ENCODE data around the gene LZTR1.
"Not testable (repeated sequence)": the region's sequence is repeated elsewhere in the genome, so short reads cannot be mapped to it uniquely, and the experiment has no call there.

LZTR1 gene

GRCh38 chr22:20964799-20965103 is 17.3 kb upstream of the LZTR1 start:
- no peak overlapping the region for H3K27ac ChIP-seq
- DNase-seq (ENCODE audit: low read depth, low spot score) = no peak

DNA sequence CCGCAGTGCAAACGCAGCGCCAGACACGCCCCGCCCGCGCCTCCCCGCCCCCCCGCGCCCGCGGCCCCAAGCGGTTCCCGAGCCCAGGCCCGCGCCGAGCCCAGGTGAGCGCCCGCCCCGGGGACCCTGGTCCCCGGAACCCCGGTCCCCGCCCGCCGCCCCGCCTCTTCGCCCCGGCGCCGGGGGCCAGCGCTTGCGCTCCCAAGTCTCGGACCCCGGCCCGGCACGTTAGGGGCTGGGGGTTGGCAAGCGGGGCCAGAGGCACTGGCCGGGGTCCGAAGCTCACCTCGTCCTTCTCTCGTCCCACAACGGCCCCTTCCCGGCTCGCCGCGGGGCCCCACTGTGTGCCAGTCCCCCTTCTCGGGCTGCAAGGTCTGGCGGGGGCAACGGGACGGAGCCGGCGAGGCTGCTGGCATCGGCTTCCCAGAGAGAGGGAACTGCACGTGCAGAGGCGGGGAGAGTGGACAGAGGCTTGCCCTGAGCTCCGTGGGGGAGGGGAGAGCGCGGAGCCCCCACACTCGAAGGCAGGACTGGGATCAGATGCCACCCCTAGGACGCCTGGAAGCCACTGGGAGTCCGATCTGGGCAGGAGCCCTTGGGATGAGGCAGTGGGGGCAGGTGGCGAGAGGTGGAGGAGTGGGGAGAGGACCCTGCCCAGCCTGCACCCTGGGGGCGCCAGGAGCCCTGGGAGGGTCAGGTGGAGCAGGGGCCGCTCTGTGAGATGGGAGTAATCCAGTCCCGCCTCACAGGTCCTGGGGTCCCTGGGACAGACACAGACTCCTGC is 16.8 kb upstream of the LZTR1 start:
- H3K27ac ChIP-seq = no peak overlapping the region
- no peak for DNase-seq (ENCODE audit: low read depth, low spot score)

DNA sequence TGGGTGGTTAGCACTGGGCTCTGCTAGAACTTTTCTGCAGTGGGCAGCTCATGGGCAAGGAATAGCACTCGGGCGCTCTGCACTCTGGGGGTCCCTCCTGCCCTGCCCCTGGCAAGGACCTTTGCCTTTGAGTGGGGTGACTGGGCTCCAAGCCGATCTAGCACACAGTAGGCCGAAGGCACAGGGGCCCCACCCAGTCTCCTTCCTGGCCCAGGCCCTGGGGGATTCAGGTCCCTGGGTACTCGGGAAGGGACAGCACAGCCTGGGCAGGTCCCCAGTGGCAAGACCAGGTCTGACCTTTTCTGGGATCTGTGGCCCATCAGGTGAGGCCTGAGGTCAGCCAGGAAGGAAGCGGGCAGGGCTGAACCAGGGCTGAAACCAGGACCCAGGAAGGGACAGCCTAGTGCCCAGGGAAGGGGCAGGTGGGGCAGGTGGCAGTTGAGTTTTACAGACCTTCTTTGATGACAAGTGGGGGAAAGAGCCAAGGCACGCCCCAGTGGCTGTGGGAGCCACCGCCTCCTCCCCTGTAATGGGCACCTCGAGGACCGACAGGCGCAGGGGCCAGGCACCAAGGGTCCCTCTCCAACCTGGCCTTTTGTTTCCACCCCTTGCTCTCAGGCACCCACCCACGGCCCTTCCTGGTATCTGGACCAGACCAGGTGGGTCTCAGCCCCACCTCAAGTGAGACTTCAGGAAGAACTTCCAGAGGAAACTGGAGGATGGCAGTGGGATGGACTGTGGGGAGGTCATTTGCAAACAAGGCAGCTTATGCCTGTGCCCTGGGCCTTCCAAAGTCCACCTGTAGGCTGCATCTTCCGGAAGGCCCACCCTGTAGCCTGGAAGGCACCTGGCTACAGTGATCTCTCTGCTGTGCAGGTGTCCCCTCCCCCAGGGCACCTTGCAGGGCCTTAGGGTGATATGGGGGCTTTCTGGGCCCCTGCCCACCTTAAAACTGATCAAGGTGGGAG is 15.9 kb upstream of the LZTR1 start:
- no peak for DNase-seq (ENCODE audit: low read depth, low spot score)
- no peak overlapping the region for H3K27ac ChIP-seq

DNA sequence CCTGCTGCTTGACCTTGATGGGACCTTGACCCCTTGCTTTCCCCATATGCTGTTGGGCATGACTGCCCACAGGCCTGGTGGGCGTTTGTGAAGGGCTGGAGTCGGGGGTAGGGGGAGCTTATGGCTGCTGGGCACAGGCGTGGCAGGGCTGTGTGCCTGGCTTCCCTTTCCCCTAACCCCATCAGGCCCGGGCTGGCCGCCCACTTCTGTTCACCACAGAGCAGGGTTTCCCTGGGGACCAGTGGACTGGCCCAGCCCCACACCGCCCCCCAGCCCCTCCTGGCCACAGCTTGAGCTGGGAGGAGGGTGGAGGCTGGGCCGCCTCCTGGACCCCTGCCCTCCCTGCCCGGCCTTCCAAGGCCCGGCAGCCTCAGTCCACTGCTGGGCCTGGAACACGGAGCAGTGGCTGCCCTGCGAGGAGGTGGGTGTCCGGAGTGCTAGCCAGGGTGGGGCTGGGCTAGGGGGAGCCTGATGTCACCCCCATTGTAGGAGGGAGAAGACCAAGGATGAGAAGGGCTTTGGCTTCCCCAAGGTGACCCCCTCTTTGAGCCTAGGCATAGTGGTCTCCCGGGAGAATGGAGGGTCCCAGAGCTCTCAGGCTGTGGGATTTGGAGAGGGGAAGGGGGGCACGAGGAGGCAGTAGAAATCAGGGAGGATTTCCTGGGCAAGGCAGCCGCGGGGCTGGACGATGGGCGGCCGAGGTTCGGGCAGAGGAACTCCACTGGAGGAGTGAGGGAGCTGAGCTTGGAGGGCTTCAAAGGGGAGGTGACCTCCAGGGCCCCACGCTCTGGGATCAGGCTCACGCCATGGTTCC is 15.0 kb upstream of the LZTR1 start, which contains the start of gene AIFM3:
TSS of gene AIFM3 (plus strand) at position 373 of the 814 bp plus-strand sequence. CDS start 690 bp downstream, outside the sequence.
- DNase-seq (ENCODE audit: low read depth, low spot score) = no peak
- no peak within 1 kb of the TSS for H3K27ac ChIP-seq

- no peak overlapping the region for H3K27ac ChIP-seq
- DNase-seq (ENCODE audit: low read depth, low spot score) = no peak
These were observed 14.3 kb upstream of the LZTR1 start for GRCh38 chr22:20967697-20968211.

DNA sequence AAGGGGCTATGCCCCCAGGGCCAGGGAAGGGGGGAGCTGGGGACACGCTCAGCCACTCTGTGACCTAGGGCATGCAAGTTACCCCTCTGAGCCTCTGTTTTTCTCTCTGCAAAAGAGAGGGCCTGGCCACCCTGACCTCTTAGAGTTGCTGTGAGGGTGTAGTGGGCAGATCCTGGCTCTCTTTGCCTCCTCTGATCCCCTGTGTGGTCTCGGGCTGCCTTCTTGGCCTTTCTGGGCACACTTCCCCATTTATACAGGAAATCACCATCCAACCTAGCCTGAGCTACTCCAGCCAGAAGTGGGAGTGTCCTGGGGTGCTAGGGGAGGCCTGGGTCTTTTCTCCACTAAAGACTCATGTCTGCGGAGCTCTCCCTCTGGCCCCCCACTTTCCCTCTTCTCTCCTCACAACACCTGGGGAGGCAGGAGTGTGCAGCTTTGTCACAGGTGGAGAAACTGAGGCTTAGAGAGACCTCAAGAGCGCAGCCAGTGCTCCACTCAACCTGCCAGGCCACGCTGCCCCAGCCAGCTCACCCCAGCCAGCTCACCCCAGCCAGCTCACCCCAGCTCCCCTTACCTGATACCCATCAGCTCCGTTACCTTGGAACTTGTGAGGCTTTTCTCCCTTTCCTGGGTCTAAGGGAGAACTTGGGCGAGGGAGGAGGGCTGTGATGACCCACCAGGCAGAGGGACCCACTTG is 13.7 kb upstream of the LZTR1 start:
- no peak overlapping the region for H3K27ac ChIP-seq
- no peak for DNase-seq (ENCODE audit: low read depth, low spot score)

DNA sequence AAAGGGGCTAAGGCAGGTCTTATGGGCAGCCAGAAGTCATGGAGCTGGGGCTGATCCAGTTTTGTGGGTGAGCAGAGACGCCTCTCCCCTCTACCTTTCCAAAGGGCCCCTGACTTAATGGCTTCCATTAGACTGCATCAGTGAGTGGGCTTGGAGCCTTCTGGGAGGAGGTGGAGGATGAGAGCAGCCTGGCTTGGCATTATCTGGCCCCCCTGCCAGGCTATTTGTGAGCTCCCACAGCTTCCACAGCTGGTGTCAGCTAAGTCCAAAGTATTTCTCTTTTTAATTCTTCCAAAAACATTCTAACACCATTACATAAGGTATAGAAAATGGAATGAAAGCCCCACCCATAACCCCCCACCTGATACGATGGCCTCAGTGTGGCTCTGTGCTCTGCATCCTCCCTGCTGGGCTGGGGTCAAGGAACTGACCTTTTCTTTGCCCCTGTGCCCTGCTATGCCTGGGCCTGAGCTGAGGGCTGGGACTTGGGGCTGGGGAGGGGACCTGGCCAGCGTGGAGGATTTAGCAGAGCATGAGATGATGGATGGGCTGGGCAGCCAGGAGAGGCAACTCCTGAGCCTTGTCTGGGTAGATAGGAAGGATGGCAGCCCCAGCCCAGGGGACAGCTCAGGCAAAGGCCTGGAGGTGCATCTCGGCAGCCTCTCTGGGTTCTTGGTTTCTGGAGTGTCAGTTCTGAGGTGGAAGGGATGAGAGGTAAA is 11.0 kb upstream of the LZTR1 start:
- no peak overlapping the region for H3K27ac ChIP-seq

GRCh38 chr22:20972014-20972694 is 9.9 kb upstream of the LZTR1 start:
- not testable (repeated sequence) for DNase-seq (ENCODE audit: low read depth, low spot score); H3K27ac ChIP-seq

More for the DNA sequence above, 11.0 kb upstream of the LZTR1 start:
- DNase-seq (ENCODE audit: low read depth, low spot score) = no peak

- no peak overlapping the region for H3K27ac ChIP-seq
- DNase-seq (ENCODE audit: low read depth, low spot score) = no peak
These were observed 9.0 kb upstream of the LZTR1 start for GRCh38 chr22:20972933-20973577.

GRCh38 chr22:20973634-20974286 is 8.3 kb upstream of the LZTR1 start:
- DNase-seq (ENCODE audit: low read depth, low spot score) = no peak
- H3K27ac ChIP-seq = no peak overlapping the region

- no peak for DNase-seq (ENCODE audit: low read depth, low spot score)
- no peak overlapping the region for H3K27ac ChIP-seq
These were observed 7.7 kb upstream of the LZTR1 start for GRCh38 chr22:20974336-20974955.

DNA sequence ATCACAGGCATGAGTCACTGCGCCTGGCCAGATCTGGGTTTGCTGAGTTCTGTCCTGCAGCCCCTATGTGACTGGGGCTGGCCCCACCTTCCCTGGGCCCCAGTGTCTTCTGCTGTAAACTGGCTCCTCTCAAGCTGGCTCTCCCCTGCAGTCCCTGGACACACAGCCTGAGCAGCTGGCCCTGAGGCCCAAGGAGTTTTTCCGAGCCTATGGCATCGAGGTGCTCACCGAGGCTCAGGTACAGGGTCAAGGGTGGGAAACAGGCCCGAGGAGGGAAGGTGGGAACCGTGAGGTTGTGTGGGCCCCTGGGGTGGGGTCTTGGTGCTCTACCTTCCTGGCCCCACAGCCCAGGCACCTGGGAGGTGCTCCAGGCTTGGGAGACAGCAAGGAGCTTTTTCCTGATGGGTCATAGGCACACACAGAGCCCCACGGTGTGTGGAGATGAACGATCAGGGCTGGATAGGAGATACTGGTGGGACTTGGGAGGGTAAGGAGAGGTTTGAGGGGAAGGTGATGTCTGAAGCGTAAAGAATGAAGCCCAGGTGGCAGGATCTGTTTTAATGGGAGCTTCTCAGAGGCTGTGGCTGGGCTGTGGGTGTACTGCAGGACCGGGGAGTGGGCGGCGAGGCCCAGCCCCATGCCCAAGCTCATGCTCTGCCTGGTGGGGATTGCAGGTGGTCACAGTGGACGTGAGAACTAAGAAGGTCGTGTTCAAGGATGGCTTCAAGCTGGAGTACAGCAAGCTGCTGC is 6.4 kb upstream of the LZTR1 start:
- no peak overlapping the region for H3K27ac ChIP-seq
- DNase-seq (ENCODE audit: low read depth, low spot score) = no peak

DNA sequence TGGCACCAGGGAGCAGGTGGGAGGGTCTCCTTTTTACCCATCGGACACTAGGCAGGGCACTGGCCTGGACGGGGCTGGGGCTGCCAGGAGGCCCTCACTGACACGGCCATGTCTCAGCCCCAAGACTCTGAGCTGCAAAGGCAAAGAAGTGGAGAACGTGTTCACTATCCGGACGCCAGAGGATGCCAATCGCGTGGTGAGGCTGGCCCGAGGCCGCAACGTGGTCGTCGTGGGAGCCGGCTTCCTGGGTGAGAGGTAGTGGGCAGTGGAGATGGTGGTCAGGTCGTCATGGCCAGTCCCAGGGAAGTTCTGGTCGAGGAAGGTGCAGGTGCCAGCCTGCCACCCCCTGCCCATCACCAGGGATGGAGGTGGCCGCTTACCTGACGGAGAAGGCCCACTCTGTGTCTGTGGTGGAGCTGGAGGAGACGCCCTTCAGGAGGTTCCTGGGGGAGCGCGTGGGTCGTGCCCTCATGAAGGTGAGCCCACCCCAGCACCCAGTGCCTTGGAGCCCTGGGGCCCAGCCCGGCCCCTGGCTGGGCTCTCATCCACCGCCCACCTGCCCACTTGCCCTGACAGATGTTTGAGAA is 5.7 kb upstream of the LZTR1 start:
- no peak overlapping the region for H3K27ac ChIP-seq
- DNase-seq (ENCODE audit: low read depth, low spot score) = no peak

GRCh38 chr22:20977019-20977418 is 5.1 kb upstream of the LZTR1 start:
- no peak overlapping the region for H3K27ac ChIP-seq
- DNase-seq (ENCODE audit: low read depth, low spot score) = no peak

GRCh38 chr22:20977516-20978170 is 4.5 kb upstream of the LZTR1 start:
- no peak for DNase-seq (ENCODE audit: low read depth, low spot score)
- no peak overlapping the region for H3K27ac ChIP-seq

Measured in epithelial cell of prostate (primary cell).